ENCODE measurements around the gene STRA6. TPM values are rescaled to one million over a fixed set of nuclear protein-coding genes. Genes with fewer than 3 reads are reported as not detected.

Gene STRA6
- total RNA-seq, 1 donor = under 0.01 TPM

DNA sequence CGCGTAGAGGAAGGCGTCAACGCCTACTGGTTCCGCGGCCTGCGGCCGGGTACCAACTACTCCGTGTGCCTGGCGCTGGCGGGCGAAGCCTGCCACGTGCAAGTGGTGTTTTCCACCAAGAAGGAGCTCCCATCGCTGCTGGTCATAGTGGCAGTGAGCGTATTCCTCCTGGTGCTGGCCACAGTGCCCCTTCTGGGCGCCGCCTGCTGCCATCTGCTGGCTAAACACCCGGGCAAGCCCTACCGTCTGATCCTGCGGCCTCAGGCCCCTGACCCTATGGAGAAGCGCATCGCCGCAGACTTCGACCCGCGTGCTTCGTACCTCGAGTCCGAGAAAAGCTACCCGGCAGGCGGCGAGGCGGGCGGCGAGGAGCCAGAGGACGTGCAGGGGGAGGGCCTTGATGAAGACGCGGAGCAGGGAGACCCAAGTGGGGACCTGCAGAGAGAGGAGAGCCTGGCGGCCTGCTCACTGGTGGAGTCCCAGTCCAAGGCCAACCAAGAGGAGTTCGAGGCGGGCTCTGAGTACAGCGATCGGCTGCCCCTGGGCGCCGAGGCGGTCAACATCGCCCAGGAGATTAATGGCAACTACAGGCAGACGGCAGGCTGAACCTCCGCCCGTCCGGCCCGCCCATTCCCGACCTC is 68.1 kb downstream of the STRA6 start:
- DNase-seq (ENCODE audit: low read depth in 2 of 3, low spot score in 2 of 3) = peak in 2 of 3 donors; percentile 47 to 48

- no peak for DNase-seq (ENCODE audit: low read depth in 2 of 3, low spot score in 2 of 3)
Measured at GRCh38 chr15:74133694-74134386, 68.7 kb downstream of the STRA6 start.

DNA sequence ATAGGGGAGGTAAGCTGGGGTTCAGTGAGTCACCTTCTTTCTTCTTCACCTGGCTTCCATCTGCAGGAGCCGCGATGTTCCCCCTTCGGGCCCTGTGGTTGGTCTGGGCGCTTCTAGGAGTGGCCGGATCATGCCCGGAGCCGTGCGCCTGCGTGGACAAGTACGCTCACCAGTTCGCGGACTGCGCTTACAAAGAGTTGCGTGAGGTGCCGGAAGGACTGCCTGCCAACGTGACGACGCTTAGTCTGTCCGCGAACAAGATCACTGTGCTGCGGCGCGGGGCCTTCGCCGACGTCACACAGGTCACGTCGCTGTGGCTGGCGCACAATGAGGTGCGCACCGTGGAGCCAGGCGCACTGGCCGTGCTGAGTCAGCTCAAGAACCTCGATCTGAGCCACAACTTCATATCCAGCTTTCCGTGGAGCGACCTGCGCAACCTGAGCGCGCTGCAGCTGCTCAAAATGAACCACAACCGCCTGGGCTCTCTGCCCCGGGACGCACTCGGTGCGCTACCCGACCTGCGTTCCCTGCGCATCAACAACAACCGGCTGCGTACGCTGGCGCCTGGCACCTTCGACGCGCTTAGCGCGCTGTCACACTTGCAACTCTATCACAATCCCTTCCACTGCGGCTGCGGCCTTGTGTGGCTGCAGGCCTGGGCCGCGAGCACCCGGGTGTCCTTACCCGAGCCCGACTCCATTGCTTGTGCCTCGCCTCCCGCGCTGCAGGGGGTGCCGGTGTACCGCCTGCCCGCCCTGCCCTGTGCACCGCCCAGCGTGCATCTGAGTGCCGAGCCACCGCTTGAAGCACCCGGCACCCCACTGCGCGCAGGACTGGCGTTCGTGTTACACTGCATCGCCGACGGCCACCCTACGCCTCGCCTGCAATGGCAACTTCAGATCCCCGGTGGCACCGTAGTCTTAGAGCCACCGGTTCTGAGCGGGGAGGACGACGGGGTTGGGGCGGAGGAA is 69.6 kb downstream of the STRA6 start:
- DNase-seq (ENCODE audit: low read depth in 2 of 3, low spot score in 2 of 3) = no peak

DNA sequence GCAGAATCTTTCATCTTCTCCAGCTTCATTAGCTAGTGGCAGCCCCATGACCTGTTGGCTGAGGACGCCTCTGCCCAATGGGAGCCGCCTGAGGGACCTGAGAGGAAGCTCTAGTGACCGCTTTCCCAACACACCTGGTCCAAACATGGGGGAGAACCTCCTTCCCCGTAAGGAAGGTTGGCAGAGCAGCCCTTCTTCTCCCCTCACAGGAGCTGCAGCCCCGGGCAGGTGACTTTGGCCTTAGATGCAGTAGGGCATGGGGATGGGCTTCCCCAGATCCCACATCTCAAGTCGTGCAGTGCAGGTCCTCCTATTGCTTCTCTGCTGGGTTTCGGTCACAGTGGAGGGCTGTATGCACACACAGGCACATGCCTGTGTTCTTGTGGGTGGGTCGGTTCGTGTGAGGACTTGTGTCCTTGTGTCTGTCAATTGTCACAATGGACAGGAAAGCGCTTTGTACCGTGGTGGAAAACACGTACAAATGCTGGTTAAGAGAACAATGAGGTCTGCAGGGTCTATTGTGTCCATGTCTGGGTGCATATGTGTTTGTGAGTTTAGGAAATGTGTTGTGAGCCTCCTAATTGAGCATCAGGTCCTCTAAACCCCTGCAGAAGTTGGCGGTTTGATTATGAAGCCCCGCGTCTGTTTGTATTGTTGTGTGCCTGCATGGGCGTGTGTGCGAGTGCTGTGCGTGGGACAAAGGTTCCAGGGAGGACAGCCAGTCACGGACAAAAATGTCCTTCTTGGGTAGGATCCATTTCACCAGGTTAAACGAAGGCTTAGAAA is 70.8 kb downstream of the STRA6 start:
- no peak for DNase-seq (ENCODE audit: low read depth in 2 of 3, low spot score in 2 of 3)

- no peak for DNase-seq (ENCODE audit: low read depth in 2 of 3, low spot score in 2 of 3)
Measured at GRCh38 chr15:74130849-74131627, 71.5 kb downstream of the STRA6 start.

GRCh38 chr15:74130155-74130848 is 72.3 kb downstream of the STRA6 start, which contains the start of gene ISLR2:
TSS of gene ISLR2 (plus strand) at chr15:74130586. CDS start at chr15:74132755, 2,169 bp downstream.
- peak in 1 of 3 donors; percentile 43 for DNase-seq (ENCODE audit: low read depth in 2 of 3, low spot score in 2 of 3)

DNA sequence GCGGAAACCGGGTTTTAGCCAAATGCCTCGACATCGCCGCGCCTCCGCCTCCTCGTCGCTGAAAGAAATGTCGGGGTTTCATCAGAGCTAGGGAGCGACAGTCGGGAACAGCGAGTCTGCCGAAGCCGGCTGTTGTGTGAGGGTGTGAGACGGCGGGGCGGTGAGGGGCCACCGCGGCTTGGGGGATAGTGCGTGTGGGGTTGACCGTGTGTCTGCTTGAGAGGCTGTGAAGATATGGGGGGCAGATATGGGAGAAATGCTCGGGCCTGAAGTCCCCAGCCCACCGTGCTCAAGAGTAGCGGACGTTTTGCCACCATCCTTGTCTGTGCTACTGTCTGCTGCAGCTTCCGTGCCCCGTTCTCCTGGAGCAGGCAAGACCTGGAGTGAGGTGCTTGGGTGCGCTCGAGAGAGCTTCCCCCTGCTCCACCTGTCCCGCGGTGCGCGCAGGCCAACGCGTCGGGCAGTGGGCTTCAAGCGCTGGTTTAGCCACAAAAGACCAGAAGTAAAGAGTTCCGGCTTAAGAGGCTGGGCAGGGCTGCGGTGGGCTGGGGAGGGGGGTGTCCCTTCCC is 72.9 kb downstream of the STRA6 start:
- DNase-seq (ENCODE audit: low read depth in 2 of 3, low spot score in 2 of 3) = no peak

Small RNA genes lying within 50 kb of the gene (small RNA-seq; reads per million reads assigned to genes)
- not detected for gene RF00017

Other genes starting within 250 kb of the STRA6 start
- gene STOML1, start 210.5 kb downstream of the STRA6 start, total RNA-seq = 14.5 TPM
- 134 TPM for gene PML, start 208.1 kb downstream of the STRA6 start, total RNA-seq
- gene GOLGA6A, start 120.2 kb downstream of the STRA6 start, total RNA-seq = under 0.01 TPM
- gene ISLR2, start 72.2 kb downstream of the STRA6 start, total RNA-seq = not detected
- not detected for gene ISLR, start 29.1 kb downstream of the STRA6 start, total RNA-seq
- gene CCDC33, start 33.5 kb upstream of the STRA6 start, total RNA-seq = not detected
- gene CYP11A1, start 164.9 kb upstream of the STRA6 start, total RNA-seq = not detected
- 19.4 TPM for gene SEMA7A, start 231.2 kb upstream of the STRA6 start, total RNA-seq

Measured in hematopoietic multipotent progenitor cell (in vitro differentiated cells).